H1 (cell line): ENCODE data around the gene SBNO1. TPM values are rescaled to one million over a fixed set of nuclear protein-coding genes. Genes with fewer than 3 reads are reported as not detected.

Experiments
- polyA plus RNA-seq, 7 experiments: library from polyadenylated mRNA; depleted of rRNA in 3 of 7; stranded (reverse) in 5 of 7; unstranded in 2 of 7; fragments of >200 nt in 5 of 7; fragments of 200-250 nt in 2 of 7; gene quantifications; 1 replicate in 5 of 7; 2 replicates in 1 of 7; 4 replicates in 1 of 7; pipeline versions ENCODE4 v1.2.1 to v1.2.3, GENCODE V29; 2011 to 2013; ENCODE audit warnings: missing spikeins in 2 of 7, mixed read lengths in 2 of 7
- total RNA-seq: library from RNA; stranded (reverse); fragmentation: NEBNext Ultra II Directional; extraction: Animal tissue kit (Norgen Biotek cat#: 25700); gene quantifications from 2 replicates; pipeline ENCODE4 v1.2.1, GENCODE V29; 2021
- TF ChIP-seq, protein P1 (sequence below), 3 experiments: IDR thresholded peaks; 1 replicate in 2 of 3; 2 replicates in 1 of 3; pipeline versions ENCODE4 v1.5.1 to v1.6.1; 2011; ENCODE audit warnings: low read length in 3 of 3, mild to moderate bottlenecking in 3 of 3, inconsistent platforms in 2 of 3, low read depth in 1 of 3, moderate library complexity in 1 of 3; ENCODE audit not compliant: insufficient read depth in 1 of 3; ENCODE audit errors: control extremely low read depth in 1 of 3
- TF ChIP-seq, protein P2 (sequence below): IDR thresholded peaks from 2 replicates; pipeline ENCODE4 v1.6.1; 2011; ENCODE audit warnings: low read length, improper control_type of control experiment

The SBNO1 gene
- total and polyA plus RNA-seq, 2 of the 8 experiments (the other 6 are each of a cell fraction or from before 2014, with no cell fraction given): 6.7 to 57.7 TPM

DNA sequence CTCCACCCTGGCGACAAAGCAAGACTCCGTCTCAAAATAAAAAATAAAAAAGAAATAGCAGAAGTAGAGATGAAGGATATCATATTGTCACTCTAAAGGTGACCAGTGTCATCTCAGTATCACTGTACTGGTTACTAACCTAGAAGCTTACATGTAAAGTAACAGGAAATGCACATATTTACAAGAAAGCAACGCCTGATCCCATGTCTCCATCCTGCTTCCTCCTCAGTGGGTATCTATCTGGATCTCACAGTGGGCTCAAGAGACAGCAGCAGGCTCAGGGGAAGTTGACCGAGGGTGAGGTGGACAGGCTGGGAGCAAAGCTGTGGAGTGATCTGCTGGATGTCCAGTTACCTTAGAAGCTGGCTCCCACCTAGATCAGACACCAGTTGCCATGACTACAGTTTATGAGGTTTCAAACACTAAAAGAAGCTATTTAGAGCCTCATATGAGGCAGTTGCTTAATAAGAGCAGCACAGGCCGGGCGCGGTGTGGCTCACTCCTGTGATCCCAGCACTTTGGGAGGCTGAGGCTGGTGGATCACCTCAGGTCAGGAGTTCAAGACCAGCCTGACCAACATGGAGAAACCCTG, 120.9 kb downstream of the SBNO1 start (continued):
- TF ChIP-seq, protein P1, sequence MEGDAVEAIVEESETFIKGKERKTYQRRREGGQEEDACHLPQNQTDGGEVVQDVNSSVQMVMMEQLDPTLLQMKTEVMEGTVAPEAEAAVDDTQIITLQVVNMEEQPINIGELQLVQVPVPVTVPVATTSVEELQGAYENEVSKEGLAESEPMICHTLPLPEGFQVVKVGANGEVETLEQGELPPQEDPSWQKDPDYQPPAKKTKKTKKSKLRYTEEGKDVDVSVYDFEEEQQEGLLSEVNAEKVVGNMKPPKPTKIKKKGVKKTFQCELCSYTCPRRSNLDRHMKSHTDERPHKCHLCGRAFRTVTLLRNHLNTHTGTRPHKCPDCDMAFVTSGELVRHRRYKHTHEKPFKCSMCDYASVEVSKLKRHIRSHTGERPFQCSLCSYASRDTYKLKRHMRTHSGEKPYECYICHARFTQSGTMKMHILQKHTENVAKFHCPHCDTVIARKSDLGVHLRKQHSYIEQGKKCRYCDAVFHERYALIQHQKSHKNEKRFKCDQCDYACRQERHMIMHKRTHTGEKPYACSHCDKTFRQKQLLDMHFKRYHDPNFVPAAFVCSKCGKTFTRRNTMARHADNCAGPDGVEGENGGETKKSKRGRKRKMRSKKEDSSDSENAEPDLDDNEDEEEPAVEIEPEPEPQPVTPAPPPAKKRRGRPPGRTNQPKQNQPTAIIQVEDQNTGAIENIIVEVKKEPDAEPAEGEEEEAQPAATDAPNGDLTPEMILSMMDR (IDR thresholded peaks at IDR 0.05; ENCODE audit: control extremely low read depth in 1 of 3, insufficient read depth in 1 of 3, low read depth in 1 of 3, low read length in 3 of 3): no peak
- TF ChIP-seq, protein P2, sequence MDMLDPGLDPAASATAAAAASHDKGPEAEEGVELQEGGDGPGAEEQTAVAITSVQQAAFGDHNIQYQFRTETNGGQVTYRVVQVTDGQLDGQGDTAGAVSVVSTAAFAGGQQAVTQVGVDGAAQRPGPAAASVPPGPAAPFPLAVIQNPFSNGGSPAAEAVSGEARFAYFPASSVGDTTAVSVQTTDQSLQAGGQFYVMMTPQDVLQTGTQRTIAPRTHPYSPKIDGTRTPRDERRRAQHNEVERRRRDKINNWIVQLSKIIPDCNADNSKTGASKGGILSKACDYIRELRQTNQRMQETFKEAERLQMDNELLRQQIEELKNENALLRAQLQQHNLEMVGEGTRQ: no peak
